Endodermal cell (in vitro differentiated cells): ENCODE measurements around the gene TKTL1. TPM values are rescaled to one million over a fixed set of nuclear protein-coding genes. Genes with fewer than 3 reads are reported as not detected.

ENCODE experiments used
- DNase-seq: peaks from one replicate; pipeline ENCODE4 v3.0.0-alpha.2; 2017
- H3K27ac ChIP-seq: 2 replicates; pipeline ENCODE4 v1.5.1; 2013; ENCODE audit warnings: mild to moderate bottlenecking, low read depth, low read length, moderate library complexity
- H3K27me3 ChIP-seq: 2 replicates; pipeline ENCODE4 v1.6.1; 2013; ENCODE audit warnings: mild to moderate bottlenecking, low read length, moderate library complexity; ENCODE audit not compliant: insufficient read depth, control insufficient read depth, poor library complexity, severe bottlenecking
- H3K36me3 ChIP-seq: 2 replicates; pipeline ENCODE4 v1.7.0; 2013; ENCODE audit warnings: mild to moderate bottlenecking, low read length, moderate library complexity; ENCODE audit not compliant: control insufficient read depth, insufficient read depth
- H3K4me1 ChIP-seq: one replicate; pipeline ENCODE4 v1.7.0; 2013; ENCODE audit warnings: low read length; ENCODE audit not compliant: control insufficient read depth, insufficient read depth
- H3K4me3 ChIP-seq: 2 replicates; pipeline ENCODE4 v1.5.1; 2013; ENCODE audit warnings: mild to moderate bottlenecking, low read length, moderate library complexity
- H3K9ac ChIP-seq: 2 replicates; pipeline ENCODE4 v1.6.1; 2013; ENCODE audit warnings: mild to moderate bottlenecking, low read length, moderate library complexity; ENCODE audit not compliant: poor library complexity, severe bottlenecking; ENCODE audit errors: extremely low read depth
- H3K9me3 ChIP-seq: 2 replicates; pipeline ENCODE4 v1.6.1; 2013; ENCODE audit warnings: mild to moderate bottlenecking, low read length, moderate library complexity; ENCODE audit not compliant: control insufficient read depth
- H3K27ac Mint-ChIP-seq: 2 replicates; pipeline ENCODE4 v1.8.0; 2020; ENCODE audit warnings: mixed read lengths
- H3K27me3 Mint-ChIP-seq: 2 replicates; pipeline ENCODE4 v1.8.0; 2021; ENCODE audit warnings: mild to moderate bottlenecking, mixed read lengths; ENCODE audit not compliant: insufficient read depth
- H3K36me3 Mint-ChIP-seq: 2 replicates; pipeline ENCODE4 v1.8.0; 2020; ENCODE audit warnings: low read depth, mixed read lengths
- H3K4me1 Mint-ChIP-seq: 2 replicates; pipeline ENCODE4 v1.8.0; 2020; ENCODE audit warnings: mixed read lengths
- H3K4me3 Mint-ChIP-seq: 2 replicates; pipeline ENCODE4 v1.8.0; 2020; ENCODE audit warnings: mild to moderate bottlenecking, moderate library complexity, mixed read lengths
- H3K9me3 Mint-ChIP-seq: 2 replicates; pipeline ENCODE4 v1.8.0; 2020; ENCODE audit warnings: mild to moderate bottlenecking, mixed read lengths
- WGBS, 2 experiments: methylation state at CpG; one replicate each; pipeline versions ENCODE4 v1.1.5 to v1.1.7; 2013; ENCODE audit warnings: missing lambda C conversion rate in 2 of 2, mixed read lengths in 1 of 2; ENCODE audit not compliant: insufficient coverage in 1 of 2, insufficient read length in 1 of 2; 5-methylcytosine and 5-hydroxymethylcytosine counted together
- total RNA-seq, 2 donors: library from RNA; stranded (reverse); fragmentation: NEBNext Ultra II Directional in 1 of 2; extraction: Animal tissue kit (Norgen Biotek cat#: 25700) in 1 of 2; gene quantifications; 2 replicates in 1 of 2; 3 replicates in 1 of 2; pipeline ENCODE4 v1.2.1, GENCODE V29; 2021
- TF ChIP-seq, protein P1 (sequence below): fragments of 200-600 bp; sonication (generic); conservative IDR thresholded peaks from 2 replicates; pipeline ENCODE4 v1.5.0; 2021; ENCODE audit warnings: antibody characterized with exemption, mild to moderate bottlenecking

The TKTL1 gene
- total RNA-seq, 2 donors from 2014 or later: not detected

DNA sequence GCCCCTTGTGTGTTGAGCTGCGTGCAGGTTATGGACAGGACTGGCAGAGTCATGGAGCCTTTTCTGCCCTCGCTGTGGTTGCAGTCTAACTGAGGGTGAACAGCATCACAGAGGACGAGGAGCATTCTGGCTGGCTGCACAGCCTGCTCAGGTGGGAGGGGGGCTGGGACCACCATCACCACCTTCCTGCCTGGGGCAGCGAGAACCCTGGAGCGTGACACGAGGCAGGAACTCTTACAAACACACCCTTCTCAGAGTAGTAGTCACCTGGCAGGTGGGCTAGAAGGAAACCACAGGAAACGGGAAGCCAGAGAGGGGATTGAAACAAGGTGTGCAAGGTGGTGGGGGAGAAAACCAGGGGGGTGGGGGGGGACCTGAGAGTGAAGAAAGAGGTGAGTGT lies 25.6 kb downstream of the TKTL1 start:
- Mint-ChIP-seq H3K27ac (no peak overlapping the region), H3K4me1 (no peaks in the 10 kb centered on the region), H3K4me3 (no peak overlapping the region), H3K9me3 (peaks cover 72% of the 10 kb centered on the region), H3K27me3 (peaks cover 4% of the 10 kb centered on the region), H3K36me3 (no peaks in the 10 kb centered on the region)
- Histone ChIP-seq H3K9me3 (no peaks in the 10 kb centered on the region), H3K27me3 (no peaks in the 10 kb centered on the region), H3K4me1 (no peaks in the 10 kb centered on the region), H3K9ac (no peak overlapping the region), H3K27ac (no peak overlapping the region), H3K4me3 (no peak overlapping the region), H3K36me3 (no peaks in the 10 kb centered on the region)
- TF ChIP-seq, protein P1, sequence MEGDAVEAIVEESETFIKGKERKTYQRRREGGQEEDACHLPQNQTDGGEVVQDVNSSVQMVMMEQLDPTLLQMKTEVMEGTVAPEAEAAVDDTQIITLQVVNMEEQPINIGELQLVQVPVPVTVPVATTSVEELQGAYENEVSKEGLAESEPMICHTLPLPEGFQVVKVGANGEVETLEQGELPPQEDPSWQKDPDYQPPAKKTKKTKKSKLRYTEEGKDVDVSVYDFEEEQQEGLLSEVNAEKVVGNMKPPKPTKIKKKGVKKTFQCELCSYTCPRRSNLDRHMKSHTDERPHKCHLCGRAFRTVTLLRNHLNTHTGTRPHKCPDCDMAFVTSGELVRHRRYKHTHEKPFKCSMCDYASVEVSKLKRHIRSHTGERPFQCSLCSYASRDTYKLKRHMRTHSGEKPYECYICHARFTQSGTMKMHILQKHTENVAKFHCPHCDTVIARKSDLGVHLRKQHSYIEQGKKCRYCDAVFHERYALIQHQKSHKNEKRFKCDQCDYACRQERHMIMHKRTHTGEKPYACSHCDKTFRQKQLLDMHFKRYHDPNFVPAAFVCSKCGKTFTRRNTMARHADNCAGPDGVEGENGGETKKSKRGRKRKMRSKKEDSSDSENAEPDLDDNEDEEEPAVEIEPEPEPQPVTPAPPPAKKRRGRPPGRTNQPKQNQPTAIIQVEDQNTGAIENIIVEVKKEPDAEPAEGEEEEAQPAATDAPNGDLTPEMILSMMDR: no peak
- no peak for DNase-seq
- 88 to 100% methylated on average over 2 to 6 of the region's 7 CpGs for whole genome bisulfite sequencing, 2 experiments

DNA sequence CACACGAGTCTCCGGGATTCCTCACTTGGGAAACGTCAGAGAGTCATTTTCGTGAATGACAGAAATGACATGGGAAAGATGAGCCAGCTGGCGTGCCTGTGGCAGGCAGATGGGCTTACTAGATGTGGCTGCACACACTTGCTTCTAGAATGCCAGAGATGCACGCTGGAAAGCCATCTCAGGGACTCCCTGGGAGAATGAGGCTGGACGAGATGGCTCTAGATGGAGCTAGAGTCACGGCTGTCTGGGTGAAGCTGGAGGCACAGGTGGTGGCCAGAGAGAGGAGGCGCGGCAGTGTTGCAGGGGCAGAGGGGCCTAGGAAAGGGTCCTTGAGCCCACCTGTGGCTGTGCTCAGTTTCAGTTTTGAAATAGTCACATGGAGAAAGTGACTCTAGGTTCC lies 26.0 kb downstream of the TKTL1 start:
- Histone ChIP-seq H3K9ac (no peak overlapping the region), H3K4me1 (no peaks in the 10 kb centered on the region), H3K27me3 (no peaks in the 10 kb centered on the region), H3K27ac (no peak overlapping the region), H3K9me3 (no peaks in the 10 kb centered on the region), H3K4me3 (no peak overlapping the region), H3K36me3 (no peaks in the 10 kb centered on the region)
- Mint-ChIP-seq H3K4me1 (no peaks in the 10 kb centered on the region), H3K27me3 (peaks cover 4% of the 10 kb centered on the region), H3K9me3 (peaks cover 73% of the 10 kb centered on the region), H3K27ac (no peak overlapping the region), H3K36me3 (no peaks in the 10 kb centered on the region), H3K4me3 (no peak overlapping the region)
- TF ChIP-seq, protein P1: no peak
- no peak for DNase-seq
- 83 to 86% methylated on average over 4 to 10 of the region's 10 CpGs for WGBS, 2 experiments

- Mint-ChIP-seq H3K27ac (no peak overlapping the region), H3K27me3 (peaks cover 4% of the 10 kb centered on the region)
- 86 to 97% methylated on average over 7 to 10 of the region's 10 CpGs for WGBS, 2 experiments
Observed at GRCh38 chrX:154322890-154323289, 27.3 kb downstream of the TKTL1 start.

More at GRCh38 chrX:154322890-154323289, 27.3 kb downstream of the TKTL1 start:
- no peaks in the 10 kb centered on the region for H3K36me3 ChIP-seq
- no peaks in the 10 kb centered on the region for H3K27me3 ChIP-seq
- no peak overlapping the region for H3K9ac ChIP-seq
- TF ChIP-seq, protein P1: no peak
- H3K4me3 Mint-ChIP-seq: no peak overlapping the region
- no peak overlapping the region for H3K27ac ChIP-seq
- H3K4me1 Mint-ChIP-seq: no peaks in the 10 kb centered on the region
- peaks cover 73% of the 10 kb centered on the region for H3K9me3 Mint-ChIP-seq
- H3K36me3 Mint-ChIP-seq: no peaks in the 10 kb centered on the region
- no peak overlapping the region for H3K4me3 ChIP-seq
- no peaks in the 10 kb centered on the region for H3K9me3 ChIP-seq
- DNase-seq: no peak
- no peaks in the 10 kb centered on the region for H3K4me1 ChIP-seq
